ENCODE data around the gene IFRD1. TPM values are rescaled to one million over a fixed set of nuclear protein-coding genes. Genes with fewer than 3 reads are reported as not detected.
A peak's percentile ranks its signal among the peaks of the same experiment; 100 is the strongest.

The IFRD1 gene
- total RNA-seq, 1 donor from 2014 or later = 78.3 TPM

DNA sequence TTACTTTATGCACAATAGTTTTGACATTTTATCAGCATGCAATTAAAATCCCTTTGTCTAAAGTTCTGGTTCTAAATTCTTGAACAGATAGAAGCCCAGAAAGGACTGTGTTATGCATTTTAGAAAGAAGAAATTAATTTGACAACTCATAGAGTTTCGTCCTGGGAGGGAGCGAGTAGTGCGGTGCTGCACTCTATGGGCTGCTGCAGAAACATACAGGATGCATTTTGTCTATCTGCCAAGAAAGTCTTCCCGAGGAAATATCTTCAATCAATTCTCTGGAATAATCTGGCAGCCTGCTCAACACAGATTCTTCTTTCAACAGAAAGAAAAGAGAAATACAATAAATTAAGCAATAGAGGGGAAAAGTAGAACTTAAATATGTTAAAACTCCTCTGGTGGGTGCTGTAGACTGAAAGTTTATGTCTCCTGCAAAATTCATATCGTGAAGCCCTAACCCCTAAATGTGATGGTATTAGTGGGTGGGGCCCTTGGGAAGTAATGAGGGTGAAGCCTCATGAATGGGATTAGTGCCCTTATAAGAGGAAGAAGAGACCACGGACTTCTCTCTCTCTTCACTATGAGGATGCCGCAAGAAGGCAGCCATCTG is 39.0 kb upstream of the IFRD1 start:
- Mint-ChIP-seq H3K27me3 (ENCODE audit: unreplicated experiment) (no peaks in the 10 kb centered on the region), H3K4me3 (ENCODE audit: unreplicated experiment) (no peak overlapping the region), H3K4me1 (ENCODE audit: unreplicated experiment) (peaks cover 25% of the 10 kb centered on the region), H3K9me3 (ENCODE audit: unreplicated experiment) (no peaks in the 10 kb centered on the region), H3K27ac (ENCODE audit: unreplicated experiment) (no peak overlapping the region), H3K36me3 (ENCODE audit: unreplicated experiment) (no peaks in the 10 kb centered on the region)
- no peak for DNase-seq (ENCODE audit: extremely low spot score, unreplicated experiment)
- TF ChIP-seq, protein P1, sequence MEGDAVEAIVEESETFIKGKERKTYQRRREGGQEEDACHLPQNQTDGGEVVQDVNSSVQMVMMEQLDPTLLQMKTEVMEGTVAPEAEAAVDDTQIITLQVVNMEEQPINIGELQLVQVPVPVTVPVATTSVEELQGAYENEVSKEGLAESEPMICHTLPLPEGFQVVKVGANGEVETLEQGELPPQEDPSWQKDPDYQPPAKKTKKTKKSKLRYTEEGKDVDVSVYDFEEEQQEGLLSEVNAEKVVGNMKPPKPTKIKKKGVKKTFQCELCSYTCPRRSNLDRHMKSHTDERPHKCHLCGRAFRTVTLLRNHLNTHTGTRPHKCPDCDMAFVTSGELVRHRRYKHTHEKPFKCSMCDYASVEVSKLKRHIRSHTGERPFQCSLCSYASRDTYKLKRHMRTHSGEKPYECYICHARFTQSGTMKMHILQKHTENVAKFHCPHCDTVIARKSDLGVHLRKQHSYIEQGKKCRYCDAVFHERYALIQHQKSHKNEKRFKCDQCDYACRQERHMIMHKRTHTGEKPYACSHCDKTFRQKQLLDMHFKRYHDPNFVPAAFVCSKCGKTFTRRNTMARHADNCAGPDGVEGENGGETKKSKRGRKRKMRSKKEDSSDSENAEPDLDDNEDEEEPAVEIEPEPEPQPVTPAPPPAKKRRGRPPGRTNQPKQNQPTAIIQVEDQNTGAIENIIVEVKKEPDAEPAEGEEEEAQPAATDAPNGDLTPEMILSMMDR (IDR thresholded peaks at IDR 0.05) = peak; percentile 88

DNA sequence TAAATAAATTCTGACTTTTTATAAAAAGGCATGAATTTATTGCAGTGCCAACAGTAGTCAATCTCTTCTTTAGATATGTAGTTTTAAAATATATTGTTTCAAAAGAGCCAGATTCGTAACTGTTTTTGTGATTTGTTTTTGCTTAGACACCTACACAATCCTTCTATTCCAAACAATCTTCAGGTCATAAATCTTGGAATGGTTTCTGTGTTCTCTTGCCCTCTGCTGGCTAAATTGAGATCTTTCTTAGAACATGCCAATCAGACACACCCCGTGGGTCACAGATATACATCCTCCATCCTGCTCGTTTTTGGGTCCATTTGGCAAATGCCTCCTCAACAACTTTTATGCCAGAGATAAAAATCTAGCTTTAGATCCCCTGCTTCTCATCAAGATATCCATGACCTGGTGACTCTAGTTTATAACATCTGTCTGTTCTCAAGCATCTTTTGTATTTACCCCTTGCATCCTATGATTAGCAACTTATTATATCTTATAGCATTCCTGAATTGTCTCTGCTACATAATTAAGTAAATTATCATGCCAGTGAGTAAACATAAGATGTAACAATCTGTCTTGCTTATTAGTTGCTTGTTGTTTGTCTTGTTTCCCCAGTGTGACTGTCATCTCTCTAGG is 35.3 kb upstream of the IFRD1 start:
- peaks cover 2% of the 10 kb centered on the region for H3K36me3 Mint-ChIP-seq (ENCODE audit: unreplicated experiment)

DNA sequence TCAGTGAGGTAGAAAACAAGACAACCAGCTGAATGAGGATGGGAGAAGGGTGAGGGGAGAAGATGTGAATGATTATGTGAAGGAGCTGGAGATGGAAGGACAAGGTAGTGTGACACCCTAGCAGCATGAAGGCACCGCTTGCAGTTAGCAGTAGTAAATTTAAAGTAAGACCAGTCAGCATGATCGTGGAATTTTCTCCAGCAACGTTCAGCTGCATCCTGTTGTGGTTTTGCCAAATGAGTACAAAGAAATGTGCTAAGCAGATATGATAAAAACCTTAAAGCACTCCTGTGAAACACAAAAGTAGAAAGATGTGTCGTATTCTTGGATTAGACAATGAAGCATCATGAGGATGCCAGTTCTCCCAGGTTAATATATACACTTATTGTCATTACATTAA is 34.1 kb upstream of the IFRD1 start:
- no peak overlapping the region for H3K4me3 Mint-ChIP-seq (ENCODE audit: unreplicated experiment)
- H3K4me1 Mint-ChIP-seq (ENCODE audit: unreplicated experiment) = peaks cover 14% of the 10 kb centered on the region
- H3K27me3 Mint-ChIP-seq (ENCODE audit: unreplicated experiment) = no peaks in the 10 kb centered on the region
- no peak overlapping the region for H3K27ac Mint-ChIP-seq (ENCODE audit: unreplicated experiment)
- peaks cover 2% of the 10 kb centered on the region for H3K36me3 Mint-ChIP-seq (ENCODE audit: unreplicated experiment)
- peaks cover 5% of the 10 kb centered on the region for H3K9me3 Mint-ChIP-seq (ENCODE audit: unreplicated experiment)
- TF ChIP-seq, protein P1 (IDR thresholded peaks at IDR 0.05) = no peak
- DNase-seq (ENCODE audit: extremely low spot score, unreplicated experiment) = no peak

More for the DNA sequence above, 35.3 kb upstream of the IFRD1 start:
- DNase-seq (ENCODE audit: extremely low spot score, unreplicated experiment) = no peak
- H3K4me1 Mint-ChIP-seq (ENCODE audit: unreplicated experiment) = peaks cover 19% of the 10 kb centered on the region
- H3K9me3 Mint-ChIP-seq (ENCODE audit: unreplicated experiment) = peaks cover 5% of the 10 kb centered on the region
- TF ChIP-seq, protein P1 (IDR thresholded peaks at IDR 0.05) = peak; percentile 75
- H3K27ac Mint-ChIP-seq (ENCODE audit: unreplicated experiment) = no peak overlapping the region
- no peaks in the 10 kb centered on the region for H3K27me3 Mint-ChIP-seq (ENCODE audit: unreplicated experiment)
- no peak overlapping the region for H3K4me3 Mint-ChIP-seq (ENCODE audit: unreplicated experiment)

DNA sequence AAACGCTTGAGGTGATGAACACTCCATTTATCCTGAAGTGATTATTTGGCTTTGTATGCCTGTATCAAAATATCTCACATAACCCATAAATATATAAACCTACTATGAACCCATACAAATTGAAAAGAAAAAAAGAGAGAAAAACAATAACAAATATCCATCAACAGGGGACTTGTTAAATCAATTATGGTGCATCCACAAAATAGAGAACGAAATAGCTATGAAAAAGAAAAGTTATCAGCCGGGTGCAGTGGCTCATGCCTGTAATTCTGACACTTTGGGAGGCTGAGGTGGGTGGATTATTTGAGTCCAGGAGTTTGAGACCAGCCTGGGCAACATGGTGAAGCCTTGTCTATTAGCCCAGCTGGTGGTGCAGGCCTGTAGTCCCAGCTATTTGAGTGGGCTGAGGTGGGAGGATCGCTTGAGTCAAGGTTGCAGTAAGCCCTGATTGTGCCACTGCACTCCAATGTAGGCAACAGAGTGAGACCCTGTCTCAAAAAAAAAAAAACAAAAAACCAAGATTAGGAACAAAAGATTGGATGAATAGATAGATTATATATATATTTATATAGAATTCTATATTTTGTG is 30.6 kb upstream of the IFRD1 start:
- DNase-seq (ENCODE audit: extremely low spot score, unreplicated experiment) = no peak
- Mint-ChIP-seq H3K4me3 (ENCODE audit: unreplicated experiment) (no peak overlapping the region), H3K36me3 (ENCODE audit: unreplicated experiment) (peaks cover 3% of the 10 kb centered on the region)

More for the DNA sequence above, 30.6 kb upstream of the IFRD1 start:
- TF ChIP-seq, protein P1 (IDR thresholded peaks at IDR 0.05) = no peak
- H3K9me3 Mint-ChIP-seq (ENCODE audit: unreplicated experiment) = peaks cover 5% of the 10 kb centered on the region
- H3K27ac Mint-ChIP-seq (ENCODE audit: unreplicated experiment) = no peak overlapping the region
- H3K27me3 Mint-ChIP-seq (ENCODE audit: unreplicated experiment) = no peaks in the 10 kb centered on the region
- H3K4me1 Mint-ChIP-seq (ENCODE audit: unreplicated experiment) = peaks cover 38% of the 10 kb centered on the region
